Brain microvascular endothelial cell (primary cell): Measurements from ENCODE around the gene CLCA2.

Source experiments
- DNase-seq: peaks from one replicate; pipeline ENCODE4 v3.0.0-alpha.2; 2020
- H3K27ac ChIP-seq: fragments of 250-450 bp; sonication (Bioruptor Pico); 2 replicates; pipeline ENCODE4 v1.5.1; 2020; ENCODE audit warnings: mild to moderate bottlenecking, moderate library complexity
- H3K27me3 ChIP-seq: fragments of 250-450 bp; sonication (Bioruptor Pico); replicated peaks from 2 replicates; pipeline ENCODE4 v1.5.1; 2020; ENCODE audit warnings: mild to moderate bottlenecking
- H3K36me3 ChIP-seq: fragments of 250-450 bp; sonication (Bioruptor Pico); replicated peaks from 2 replicates; pipeline ENCODE4 v1.5.1; 2020; ENCODE audit warnings: mild to moderate bottlenecking
- H3K4me3 ChIP-seq: 2 replicates; pipeline ENCODE4 v1.5.1; 2011; ENCODE audit warnings: low read depth, mild to moderate bottlenecking, control low read depth, low read length, moderate library complexity
- CTCF ChIP-seq: IDR thresholded peaks from 2 replicates; pipeline ENCODE4 v1.5.1; 2011; ENCODE audit warnings: low read depth, mild to moderate bottlenecking, moderate library complexity, low read length, control low read depth, inconsistent platforms; ENCODE audit errors: missing control alignments
- in situ Hi-C: cut with HindIII; loops from 2 replicates; pipeline ENCODE4 v1.10.0; 2017; ENCODE audit warnings: low sequenced_read_pairs, low pct_ligation_motif_present

The CLCA2 gene

GRCh38 chr1:86445919-86446318, 21.9 kb downstream of the CLCA2 start:
- H3K27ac ChIP-seq = no peak overlapping the region
- H3K4me3 ChIP-seq = no peak overlapping the region
- no peaks in the 10 kb centered on the region for H3K36me3 ChIP-seq
- H3K27me3 ChIP-seq = no peaks in the 10 kb centered on the region
- DNase-seq = no peak
- in situ Hi-C loops = no loop called here
- TF ChIP-seq CTCF = no peak

- H3K4me3 ChIP-seq = no peak overlapping the region
- H3K36me3 ChIP-seq = no peaks in the 10 kb centered on the region
- no peak for DNase-seq
- H3K27me3 ChIP-seq = no peaks in the 10 kb centered on the region
- no peak for TF ChIP-seq CTCF
- in situ Hi-C loops = no loop called here
- no peak overlapping the region for H3K27ac ChIP-seq
Observed at GRCh38 chr1:86447198-86447790, 23.3 kb downstream of the CLCA2 start.

- no peak for TF ChIP-seq CTCF
- no peak overlapping the region for H3K4me3 ChIP-seq
- in situ Hi-C loops = no loop called here
- no peaks in the 10 kb centered on the region for H3K27me3 ChIP-seq
- H3K27ac ChIP-seq = no peak overlapping the region
- no peak for DNase-seq
- no peaks in the 10 kb centered on the region for H3K36me3 ChIP-seq
Observed at GRCh38 chr1:86448670-86449069, 24.7 kb downstream of the CLCA2 start.

- H3K4me3 ChIP-seq = no peak overlapping the region
- no peak overlapping the region for H3K27ac ChIP-seq
- TF ChIP-seq CTCF = no peak
- H3K36me3 ChIP-seq = no peaks in the 10 kb centered on the region
- no peaks in the 10 kb centered on the region for H3K27me3 ChIP-seq
- DNase-seq = no peak
- in situ Hi-C loops = no loop called here
Observed at GRCh38 chr1:86449103-86449502, 25.1 kb downstream of the CLCA2 start.

GRCh38 chr1:86450847-86451246, 26.9 kb downstream of the CLCA2 start:
- DNase-seq = no peak

More at GRCh38 chr1:86450847-86451246, 26.9 kb downstream of the CLCA2 start:
- no peak for TF ChIP-seq CTCF
- Histone ChIP-seq H3K36me3 (no peaks in the 10 kb centered on the region), H3K4me3 (no peak overlapping the region), H3K27ac (no peak overlapping the region), H3K27me3 (no peaks in the 10 kb centered on the region)
- in situ Hi-C loops = no loop called here
